ENCODE data around the gene TRAFD1.

The TRAFD1 gene

GRCh38 chr12:112190231-112191025 is 65.1 kb downstream of the TRAFD1 start:
- no peak for ATAC-seq
- TF ChIP-seq CREB5 (CRISPR knock-in tag; IDR thresholded peaks at IDR 0.05; ENCODE audit: low read depth) (no peak), TSHZ2 (CRISPR knock-in tag; IDR thresholded peaks at IDR 0.05) (no peak), ZNF8 (CRISPR knock-in tag; IDR thresholded peaks at IDR 0.05) (no peak), ZFP3 (CRISPR knock-in tag; IDR thresholded peaks at IDR 0.05) (no peak), CSDC2 (CRISPR knock-in tag; IDR thresholded peaks at IDR 0.05) (no peak), ZC3H10 (CRISPR knock-in tag; IDR thresholded peaks at IDR 0.05) (no peak), TOX (CRISPR knock-in tag; IDR thresholded peaks at IDR 0.05; ENCODE audit: borderline replicate concordance) (no peak)

- TF ChIP-seq TSHZ2 (CRISPR knock-in tag; IDR thresholded peaks at IDR 0.05), result no peak
Observed at GRCh38 chr12:112191201-112191600, 65.8 kb downstream of the TRAFD1 start.

GRCh38 chr12:112191840-112192321 is 66.5 kb downstream of the TRAFD1 start:
- ATAC-seq, result no peak
- no peak for TF ChIP-seq CSDC2 (CRISPR knock-in tag; IDR thresholded peaks at IDR 0.05)
- TF ChIP-seq ZNF8 (CRISPR knock-in tag; IDR thresholded peaks at IDR 0.05), result no peak
- TF ChIP-seq SNAI2 (CRISPR knock-in tag; IDR thresholded peaks at IDR 0.05), result no peak
- TF ChIP-seq ISL1 (CRISPR knock-in tag; IDR thresholded peaks at IDR 0.05), result no peak
- no peak for TF ChIP-seq BACH2 (CRISPR knock-in tag; IDR thresholded peaks at IDR 0.05; ENCODE audit: borderline replicate concordance)
- TF ChIP-seq ZFP3 (CRISPR knock-in tag; IDR thresholded peaks at IDR 0.05), result no peak
- TF ChIP-seq ARNTL (CRISPR knock-in tag; IDR thresholded peaks at IDR 0.05; ENCODE audit: borderline replicate concordance, low read depth), result no peak
- no peak for TF ChIP-seq TOX (CRISPR knock-in tag; IDR thresholded peaks at IDR 0.05; ENCODE audit: borderline replicate concordance)
- no peak for TF ChIP-seq OSR1 (CRISPR knock-in tag; IDR thresholded peaks at IDR 0.05)

More at GRCh38 chr12:112191201-112191600, 65.8 kb downstream of the TRAFD1 start:
- ATAC-seq, result no peak

GRCh38 chr12:112192475-112192874 is 67.1 kb downstream of the TRAFD1 start:
- no peak for ATAC-seq
- TF ChIP-seq CREB5 (CRISPR knock-in tag; IDR thresholded peaks at IDR 0.05; ENCODE audit: low read depth) (no peak), CSDC2 (CRISPR knock-in tag; IDR thresholded peaks at IDR 0.05) (no peak), CSRNP3 (CRISPR knock-in tag; IDR thresholded peaks at IDR 0.05) (no peak), ZNF70 (CRISPR knock-in tag; IDR thresholded peaks at IDR 0.05) (no peak), SNAI2 (CRISPR knock-in tag; IDR thresholded peaks at IDR 0.05) (no peak), PPARA (CRISPR knock-in tag; IDR thresholded peaks at IDR 0.05; ENCODE audit: borderline replicate concordance) (no peak), ISL1 (CRISPR knock-in tag; IDR thresholded peaks at IDR 0.05) (no peak)
